Fibroblast of skin of back (primary cell): ENCODE data around the gene FOXA2.

Experiments used
- DNase-seq: peaks from one replicate; pipeline ENCODE4 v3.0.0-alpha.2; 2013

Gene FOXA2

GRCh38 chr20:22583773-22584521 lies 425 bp downstream of the FOXA2 start:
- DNase-seq, result no peak

DNA sequence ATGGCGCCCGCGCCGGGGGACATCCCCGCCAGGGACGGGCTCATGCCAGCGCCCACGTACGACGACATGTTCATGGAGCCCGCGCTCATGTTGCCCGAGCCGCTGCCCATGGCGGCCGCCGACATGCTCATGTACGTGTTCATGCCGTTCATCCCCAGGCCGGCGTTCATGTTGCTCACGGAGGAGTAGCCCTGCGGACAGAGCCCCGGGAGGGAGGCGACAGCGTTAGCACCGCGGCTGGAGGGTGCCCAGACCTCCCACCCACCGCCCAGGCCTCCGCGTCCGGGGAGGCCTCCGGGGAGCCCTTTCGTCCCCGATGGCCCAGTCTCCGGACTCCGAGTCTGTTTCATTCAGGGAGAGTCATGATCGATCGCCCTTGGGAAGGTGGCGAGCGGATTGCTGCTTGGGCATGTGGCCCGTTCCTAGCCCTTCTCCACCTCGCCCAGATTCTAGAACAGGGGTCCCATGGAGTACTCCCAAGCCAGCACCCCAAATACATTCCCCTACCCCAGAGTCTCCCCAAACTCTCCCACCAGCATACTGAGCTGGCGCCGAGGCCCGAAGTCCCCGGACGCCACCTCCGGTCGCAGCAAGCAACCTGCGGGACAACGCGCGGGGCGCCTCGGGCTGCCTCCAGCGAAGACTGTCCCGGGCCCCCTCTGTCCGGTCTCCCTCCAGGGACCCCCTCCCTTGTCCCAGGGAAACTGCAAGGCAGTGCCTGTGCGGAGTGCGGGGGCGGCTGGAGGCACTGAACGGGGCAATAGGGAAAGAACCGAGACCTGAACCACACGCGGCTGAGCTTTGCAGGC lies 1.2 kb downstream of the FOXA2 start:
- no peak for DNase-seq

DNA sequence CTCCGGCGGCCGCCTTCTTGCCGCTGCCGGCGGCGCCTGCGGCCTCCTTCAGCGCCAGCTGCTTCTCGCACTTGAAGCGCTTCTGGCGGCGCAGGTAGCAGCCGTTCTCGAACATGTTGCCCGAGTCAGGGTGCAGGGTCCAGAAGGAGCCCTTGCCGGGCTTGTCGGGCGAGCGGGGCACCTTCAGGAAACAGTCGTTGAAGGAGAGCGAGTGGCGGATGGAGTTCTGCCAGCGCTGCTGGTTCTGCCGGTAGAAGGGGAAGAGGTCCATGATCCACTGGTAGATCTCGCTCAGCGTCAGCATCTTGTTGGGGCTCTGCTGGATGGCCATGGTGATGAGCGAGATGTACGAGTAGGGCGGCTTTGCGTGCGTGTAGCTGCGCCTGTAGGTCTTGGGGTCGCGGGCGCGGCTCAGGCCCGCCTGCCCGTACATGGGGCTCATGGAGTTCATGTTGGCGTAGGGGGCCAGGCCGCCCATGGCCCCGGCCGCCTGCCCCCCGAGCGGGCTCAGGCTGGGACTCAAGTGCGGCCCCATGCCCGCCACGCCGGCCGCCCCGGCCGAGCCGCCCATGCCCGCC lies 1.9 kb downstream of the FOXA2 start:
- DNase-seq, result no peak

- no peak for DNase-seq
Measured at GRCh38 chr20:22581437-22582385, 2.7 kb downstream of the FOXA2 start.

GRCh38 chr20:22579711-22580697 lies 4.4 kb downstream of the FOXA2 start:
- DNase-seq, result no peak

GRCh38 chr20:22579119-22579427 lies 5.3 kb downstream of the FOXA2 start:
- no peak for DNase-seq

GRCh38 chr20:22578221-22579118 lies 5.9 kb downstream of the FOXA2 start:
- DNase-seq, result no peak

- DNase-seq, result no peak
Measured at GRCh38 chr20:22577515-22578220, 6.7 kb downstream of the FOXA2 start.

DNA sequence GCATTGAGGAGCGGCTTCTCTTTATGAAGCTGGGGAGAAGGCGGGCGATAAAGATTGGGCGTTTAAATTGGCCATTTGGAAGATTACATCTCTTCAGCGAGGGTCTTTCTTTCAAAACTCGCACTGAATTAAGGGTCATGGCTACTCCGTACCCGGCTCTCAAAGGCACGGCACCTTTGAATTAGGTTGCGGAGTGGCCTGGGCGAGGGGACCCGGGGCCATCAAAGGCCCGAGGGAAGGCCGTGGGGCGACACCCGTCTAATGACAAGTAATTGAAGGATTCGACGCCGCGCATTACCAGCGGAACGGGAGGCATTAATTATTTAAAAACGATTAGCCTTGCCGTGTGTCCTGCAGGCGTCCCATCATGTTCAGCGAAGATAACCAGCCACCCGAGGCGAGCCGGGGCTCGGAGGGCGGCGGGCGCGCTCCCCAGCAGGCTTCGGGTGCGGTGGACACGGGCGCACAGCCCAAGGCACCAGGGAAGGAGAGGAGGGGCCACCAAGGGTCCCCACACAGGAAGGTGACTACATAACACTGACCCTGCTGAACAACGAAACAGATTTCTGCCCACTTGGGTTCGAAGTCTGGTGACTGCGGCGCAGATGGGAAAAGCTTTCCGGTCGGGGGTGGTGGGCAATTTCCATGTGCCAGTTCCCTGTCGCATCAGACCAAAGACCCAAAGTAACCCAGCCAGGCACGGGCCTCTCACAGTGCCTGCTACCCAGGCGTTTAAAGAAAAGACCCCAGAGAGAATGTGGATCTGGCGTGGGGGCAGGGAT lies 7.4 kb downstream of the FOXA2 start:
- DNase-seq, result no peak

GRCh38 chr20:22576273-22576672 lies 8.1 kb downstream of the FOXA2 start:
- no peak for DNase-seq

DNA sequence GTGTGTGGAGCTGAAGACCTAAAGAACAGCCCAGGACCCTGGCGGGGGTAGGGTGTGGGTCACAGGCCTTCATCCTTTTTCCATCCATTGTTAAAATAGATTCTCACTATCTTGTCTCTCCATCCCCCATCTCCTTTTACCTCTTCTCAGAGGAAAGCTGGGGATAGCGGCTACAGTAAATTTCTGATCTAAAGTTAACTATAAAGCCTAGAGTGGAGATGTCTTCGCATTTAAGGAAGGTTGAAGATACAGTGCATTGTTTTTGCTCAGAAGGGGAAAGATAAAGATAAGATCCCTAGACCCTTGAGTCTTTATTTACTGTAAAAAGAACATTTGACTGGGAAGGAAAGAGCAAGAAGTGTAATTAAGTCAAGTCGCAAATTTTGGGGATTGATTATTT lies 8.6 kb downstream of the FOXA2 start:
- no peak for DNase-seq

DNA sequence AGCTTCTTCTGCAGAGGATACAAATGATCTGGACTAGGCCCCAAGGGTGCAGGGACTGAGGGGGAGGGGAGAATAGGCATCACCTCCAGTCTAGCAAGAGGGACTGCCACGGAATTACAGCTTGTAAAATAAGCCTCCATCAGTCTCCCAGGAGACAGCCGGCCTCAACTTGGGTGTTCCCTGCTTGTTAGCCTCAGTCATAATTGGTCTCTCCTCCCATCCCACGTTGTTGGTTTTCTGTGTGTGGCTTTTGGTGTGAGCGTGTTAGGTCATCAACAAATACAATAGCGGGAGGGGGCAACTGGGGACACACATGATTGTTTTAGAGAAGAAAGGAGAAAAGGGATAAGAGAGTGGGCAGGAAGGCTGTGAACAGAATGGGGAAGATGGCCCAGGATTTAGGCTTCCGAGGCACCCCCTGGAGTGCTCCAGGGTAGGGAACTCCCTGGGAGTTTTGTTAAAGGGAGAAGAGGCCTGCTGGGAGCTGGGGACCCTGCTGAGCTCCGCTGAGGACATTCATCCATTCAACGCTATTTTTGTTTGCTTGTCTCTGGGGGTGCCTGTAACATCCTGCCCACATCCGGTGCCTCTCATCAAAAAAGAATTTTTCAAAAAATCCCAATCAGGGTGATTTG lies 9.2 kb downstream of the FOXA2 start:
- DNase-seq, result peak; percentile 59

GRCh38 chr20:22574545-22575086 lies 9.8 kb downstream of the FOXA2 start:
- no peak for DNase-seq

DNA sequence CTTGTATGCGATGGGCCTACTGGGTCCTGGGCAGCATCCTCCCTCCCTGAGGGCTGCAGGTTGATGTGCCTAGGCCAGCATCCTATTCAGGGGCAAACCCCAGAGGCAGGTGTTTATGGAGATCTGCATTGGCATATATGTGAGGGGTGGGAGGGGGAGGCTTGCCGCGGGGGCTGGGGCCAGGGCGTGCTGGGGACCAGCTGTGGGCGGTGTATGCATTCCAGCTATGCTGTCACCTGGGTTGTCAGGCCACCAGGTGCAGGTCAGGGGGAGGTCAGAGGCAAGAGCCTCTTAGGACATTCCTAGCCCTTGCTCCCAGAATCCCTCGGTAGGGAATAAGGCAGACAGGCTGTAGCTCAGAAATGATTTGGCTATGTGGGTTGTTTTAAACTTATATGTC lies 11.9 kb downstream of the FOXA2 start:
- no peak for DNase-seq

DNA sequence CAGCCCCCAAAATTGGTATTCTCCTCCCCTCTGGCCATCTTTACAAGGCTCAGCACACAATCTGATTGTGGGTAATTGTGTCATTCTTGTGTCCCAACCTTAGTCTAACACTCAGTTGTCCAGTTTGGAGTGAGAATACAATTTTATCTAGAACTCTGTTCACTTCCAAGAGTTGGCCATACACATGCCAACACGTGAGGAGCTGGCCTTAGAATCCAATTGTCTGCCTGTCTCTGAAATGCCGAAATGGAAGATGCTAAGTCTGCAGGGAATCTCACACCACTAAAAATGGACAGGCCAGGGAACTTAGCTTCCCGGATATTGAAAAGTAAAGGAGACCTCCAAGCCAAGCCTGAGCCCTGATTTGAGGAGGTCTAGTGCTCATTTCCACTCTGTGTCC lies 12.3 kb downstream of the FOXA2 start:
- no peak for DNase-seq

DNA sequence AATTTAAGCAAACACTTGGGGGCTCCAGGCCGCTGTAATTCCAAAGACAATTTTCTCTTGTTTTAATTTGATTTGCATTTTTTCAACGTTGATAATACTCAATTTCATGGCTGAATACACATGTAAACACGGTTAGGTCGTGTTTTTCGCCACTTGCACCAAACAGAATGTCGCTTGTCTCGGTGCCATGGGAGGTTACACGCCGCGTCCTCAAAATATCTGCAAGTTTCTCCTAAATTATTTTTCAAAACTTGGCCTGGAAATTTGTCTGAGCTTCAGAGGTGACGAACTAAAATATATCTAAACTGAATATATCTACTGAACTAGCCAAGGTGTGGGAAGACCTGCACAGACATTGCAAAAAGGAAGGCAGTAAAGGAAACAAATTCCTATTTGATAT lies 15.0 kb downstream of the FOXA2 start:
- no peak for DNase-seq

- DNase-seq, result no peak
Measured at GRCh38 chr20:22568872-22569344, 15.5 kb downstream of the FOXA2 start.
